Measurements from ENCODE around the gene ABCF2.

The ABCF2 gene

GRCh38 chr7:151252961-151253711 lies 26.1 kb upstream of the ABCF2 start:
- no peak for DNase-seq (ENCODE audit: low read depth in 2 of 2)

GRCh38 chr7:151252561-151252835 lies 25.5 kb upstream of the ABCF2 start:
- no peak for DNase-seq (ENCODE audit: low read depth in 2 of 2)

- no peak for DNase-seq (ENCODE audit: low read depth in 2 of 2)
These were observed 24.9 kb upstream of the ABCF2 start for GRCh38 chr7:151251689-151252560.

- DNase-seq (ENCODE audit: low read depth in 2 of 2), result no peak
These were observed 24.3 kb upstream of the ABCF2 start for GRCh38 chr7:151251328-151251688.

GRCh38 chr7:151250181-151251132 lies 23.5 kb upstream of the ABCF2 start:
- DNase-seq (ENCODE audit: low read depth in 2 of 2), result no peak

- DNase-seq (ENCODE audit: low read depth in 2 of 2), result no peak
These were observed 22.7 kb upstream of the ABCF2 start for GRCh38 chr7:151249732-151250072.

- no peak for DNase-seq (ENCODE audit: low read depth in 2 of 2)
These were observed 22.2 kb upstream of the ABCF2 start for GRCh38 chr7:151249034-151249731.

- DNase-seq (ENCODE audit: low read depth in 2 of 2), result no peak
These were observed 21.5 kb upstream of the ABCF2 start, which contains the start of gene SMARCD3 for GRCh38 chr7:151248346-151249033. SMARCD3 (minus strand) TSS chr7:151248694; CDS start chr7:151248562, 132 bp downstream.

GRCh38 chr7:151247611-151248345 lies 20.8 kb upstream of the ABCF2 start:
- DNase-seq (ENCODE audit: low read depth in 2 of 2), result no peak

- no peak for DNase-seq (ENCODE audit: low read depth in 2 of 2)
These were observed 20.0 kb upstream of the ABCF2 start for GRCh38 chr7:151246851-151247580.

- DNase-seq (ENCODE audit: low read depth in 2 of 2), result no peak
These were observed 19.3 kb upstream of the ABCF2 start for GRCh38 chr7:151246102-151246850.

GRCh38 chr7:151245360-151246101 lies 18.5 kb upstream of the ABCF2 start:
- no peak for DNase-seq (ENCODE audit: low read depth in 2 of 2)

GRCh38 chr7:151244841-151245346 lies 17.9 kb upstream of the ABCF2 start:
- DNase-seq (ENCODE audit: low read depth in 2 of 2), result no peak

- peak; percentile 49 to 56 for DNase-seq (ENCODE audit: low read depth in 2 of 2)
These were observed 17.3 kb upstream of the ABCF2 start for GRCh38 chr7:151244196-151244840.

- DNase-seq (ENCODE audit: low read depth in 2 of 2), result no peak
These were observed 16.6 kb upstream of the ABCF2 start for GRCh38 chr7:151243408-151244195.

- no peak for DNase-seq (ENCODE audit: low read depth in 2 of 2)
These were observed 16.0 kb upstream of the ABCF2 start for GRCh38 chr7:151243045-151243349.

Measured in activated CD4-positive, alpha-beta T cell treated with anti-CD3 and anti-CD28 coated beads for 24 hours (primary cell).